ENCODE data around the gene RNASE11. TPM values are rescaled to one million over a fixed set of nuclear protein-coding genes. Genes with fewer than 3 reads are reported as not detected.

Gene RNASE11
- total and polyA plus RNA-seq, 10 of the 15 experiments (the other 5 are each of a cell fraction or from before 2014, with no cell fraction given) = not detected

DNA sequence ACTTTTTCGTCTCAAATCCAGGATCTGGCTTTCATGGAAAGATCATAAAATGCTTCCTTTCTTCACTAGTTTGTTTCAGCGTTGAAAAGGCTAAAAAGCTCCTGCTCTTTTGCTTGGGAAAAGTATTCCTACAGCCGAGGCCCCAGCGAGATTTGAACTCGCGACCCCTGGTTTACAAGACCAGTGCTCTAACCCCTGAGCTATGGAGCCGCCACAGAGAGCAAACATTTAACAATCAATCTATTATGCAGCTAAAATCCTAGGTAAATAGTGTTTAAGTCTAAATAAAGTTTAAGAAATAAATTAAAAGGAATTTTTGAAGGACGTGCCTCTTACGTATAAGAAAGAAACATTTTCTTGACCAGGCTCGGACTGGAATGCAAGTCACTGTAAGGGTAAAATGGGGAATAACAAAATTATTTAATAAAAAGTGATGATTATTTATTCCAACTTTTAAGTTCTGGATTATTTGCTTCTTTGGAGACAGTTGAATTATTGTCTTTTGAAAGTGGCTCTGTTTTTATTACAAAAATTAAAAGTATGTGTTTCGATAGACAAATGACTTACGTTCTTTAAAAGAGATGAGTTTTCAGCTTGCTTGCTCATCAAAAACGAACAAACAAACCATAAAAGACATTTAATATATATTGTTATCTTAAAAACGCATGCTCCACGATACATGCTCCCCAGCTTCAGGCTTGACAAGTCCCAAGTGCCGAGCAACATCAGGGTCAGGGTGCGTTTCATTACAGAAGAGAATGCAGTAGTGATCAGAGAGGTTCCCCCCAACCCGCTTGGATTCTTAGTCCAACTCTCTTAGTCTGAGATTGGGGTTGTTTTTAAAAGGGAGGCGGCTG, 43.5 kb upstream of the RNASE11 start (continued):
- no peak for TF ChIP-seq FOS (IDR thresholded peaks at IDR 0.05; ENCODE audit: borderline replicate concordance, extremely low read depth, insufficient read length)
- TF ChIP-seq, protein P1, sequence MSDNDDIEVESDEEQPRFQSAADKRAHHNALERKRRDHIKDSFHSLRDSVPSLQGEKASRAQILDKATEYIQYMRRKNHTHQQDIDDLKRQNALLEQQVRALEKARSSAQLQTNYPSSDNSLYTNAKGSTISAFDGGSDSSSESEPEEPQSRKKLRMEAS (IDR thresholded peaks at IDR 0.05; ENCODE audit: low read depth, low read length) = no peak
- TF ChIP-seq ZNF217 (IDR thresholded peaks at IDR 0.05) = peak; percentile 79; the same call in 1 of the 2 replicates
- peak; percentile 93 for TF ChIP-seq ZSCAN29 (IDR thresholded peaks at IDR 0.05)
- TF ChIP-seq CTCF (IDR thresholded peaks at IDR 0.05 in 2 of 3, conservative IDR thresholded peaks at IDR 0.05 in 1 of 3; ENCODE audit: control insufficient read depth in 2 of 3, extremely low read depth in 1 of 3, insufficient read depth in 1 of 3, low read depth in 3 of 3, low read length in 3 of 3) = no peak
- TF ChIP-seq TCF7 (IDR thresholded peaks at IDR 0.05; ENCODE audit: borderline replicate concordance) = no peak
- TF ChIP-seq STAT3 (IDR thresholded peaks at IDR 0.05; ENCODE audit: low read depth, low read length) = no peak
- TF ChIP-seq MEF2B (IDR thresholded peaks at IDR 0.05; ENCODE audit: partially characterized antibody, poor library complexity, severe bottlenecking) = no peak
- TF ChIP-seq MXI1 (IDR thresholded peaks at IDR 0.05; ENCODE audit: low read depth, low read length) = no peak
- TF ChIP-seq YBX1 (IDR thresholded peaks at IDR 0.05) = no peak
- TF ChIP-seq SMARCA5 (IDR thresholded peaks at IDR 0.05) = peak; percentile 55; the same call in 1 of the 2 replicates
- TF ChIP-seq RELA (IDR thresholded peaks at IDR 0.05; ENCODE audit: borderline replicate concordance, partially characterized antibody) = peak; percentile 34
- no peak for TF ChIP-seq TBL1XR1 (IDR thresholded peaks at IDR 0.05; ENCODE audit: low read depth, low read length)
- peak in 1 of 2 experiments; percentile 55; a peak in 1 of 4 replicates for TF ChIP-seq EP300 (IDR thresholded peaks at IDR 0.05; ENCODE audit: borderline replicate concordance in 1 of 2, control insufficient read depth in 1 of 2, low read depth in 2 of 2, low read length in 2 of 2)
- TF ChIP-seq POLR2AphosphoS2 (IDR thresholded peaks at IDR 0.05; ENCODE audit: low read depth, low read length) = no peak
- TF ChIP-seq JUNB (IDR thresholded peaks at IDR 0.05) = no peak
- TF ChIP-seq, protein P2, sequence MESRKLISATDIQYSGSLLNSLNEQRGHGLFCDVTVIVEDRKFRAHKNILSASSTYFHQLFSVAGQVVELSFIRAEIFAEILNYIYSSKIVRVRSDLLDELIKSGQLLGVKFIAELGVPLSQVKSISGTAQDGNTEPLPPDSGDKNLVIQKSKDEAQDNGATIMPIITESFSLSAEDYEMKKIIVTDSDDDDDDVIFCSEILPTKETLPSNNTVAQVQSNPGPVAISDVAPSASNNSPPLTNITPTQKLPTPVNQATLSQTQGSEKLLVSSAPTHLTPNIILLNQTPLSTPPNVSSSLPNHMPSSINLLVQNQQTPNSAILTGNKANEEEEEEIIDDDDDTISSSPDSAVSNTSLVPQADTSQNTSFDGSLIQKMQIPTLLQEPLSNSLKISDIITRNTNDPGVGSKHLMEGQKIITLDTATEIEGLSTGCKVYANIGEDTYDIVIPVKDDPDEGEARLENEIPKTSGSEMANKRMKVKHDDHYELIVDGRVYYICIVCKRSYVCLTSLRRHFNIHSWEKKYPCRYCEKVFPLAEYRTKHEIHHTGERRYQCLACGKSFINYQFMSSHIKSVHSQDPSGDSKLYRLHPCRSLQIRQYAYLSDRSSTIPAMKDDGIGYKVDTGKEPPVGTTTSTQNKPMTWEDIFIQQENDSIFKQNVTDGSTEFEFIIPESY (IDR thresholded peaks at IDR 0.05) = no peak
- no peak for TF ChIP-seq BMI1 (IDR thresholded peaks at IDR 0.05; ENCODE audit: borderline replicate concordance)
- TF ChIP-seq, protein P3, sequence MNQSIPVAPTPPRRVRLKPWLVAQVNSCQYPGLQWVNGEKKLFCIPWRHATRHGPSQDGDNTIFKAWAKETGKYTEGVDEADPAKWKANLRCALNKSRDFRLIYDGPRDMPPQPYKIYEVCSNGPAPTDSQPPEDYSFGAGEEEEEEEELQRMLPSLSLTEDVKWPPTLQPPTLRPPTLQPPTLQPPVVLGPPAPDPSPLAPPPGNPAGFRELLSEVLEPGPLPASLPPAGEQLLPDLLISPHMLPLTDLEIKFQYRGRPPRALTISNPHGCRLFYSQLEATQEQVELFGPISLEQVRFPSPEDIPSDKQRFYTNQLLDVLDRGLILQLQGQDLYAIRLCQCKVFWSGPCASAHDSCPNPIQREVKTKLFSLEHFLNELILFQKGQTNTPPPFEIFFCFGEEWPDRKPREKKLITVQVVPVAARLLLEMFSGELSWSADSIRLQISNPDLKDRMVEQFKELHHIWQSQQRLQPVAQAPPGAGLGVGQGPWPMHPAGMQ (IDR thresholded peaks at IDR 0.05; ENCODE audit: borderline replicate concordance) = no peak
- no peak for TF ChIP-seq YY1 (IDR thresholded peaks at IDR 0.05; ENCODE audit: low read depth, low read length)
- TF ChIP-seq NFYB (IDR thresholded peaks at IDR 0.05; ENCODE audit: insufficient read depth, low read depth, low read length) = no peak
- no peak for TF ChIP-seq TAF1 (IDR thresholded peaks at IDR 0.05; ENCODE audit: borderline replicate concordance, low read depth, low read length)
- peak; percentile 57; the same call in 1 of the 2 replicates for TF ChIP-seq GABPA (IDR thresholded peaks at IDR 0.05; ENCODE audit: low read depth)
